Measurements from ENCODE around the gene STOML1. TPM values are rescaled to one million over a fixed set of nuclear protein-coding genes. Genes with fewer than 3 reads are reported as not detected.
A peak's percentile ranks its signal among the peaks of the same experiment; 100 is the strongest.

Gene STOML1
- total RNA-seq, 4 donors from 2014 or later, result 0.75 to 14.6 (median 4.5) TPM

GRCh38 chr15:74007820-74008371, 15.8 kb upstream of the STOML1 start:
- TF ChIP-seq CTCF (IDR thresholded peaks at IDR 0.05) (no peak), POLR2A (IDR thresholded peaks at IDR 0.05) (no peak), EP300 (IDR thresholded peaks at IDR 0.05; ENCODE audit: low read depth) (no peak), POLR2AphosphoS5 (IDR thresholded peaks at IDR 0.05) (no peak)
- Histone ChIP-seq H3K27ac (peak overlapping the region; percentile 70 to 87 (median 78)), H3K36me3 (peaks cover 0 to 18% (median 2%) of the 10 kb centered on the region in 4 donors), H3K4me3 (no peak overlapping the region), H3K27me3 (no peaks in the 10 kb centered on the region), H3K4me1 (peaks cover 43 to 70% (median 50%) of the 10 kb centered on the region in 4 donors), H3K9me3 (no peaks in the 10 kb centered on the region)
- no peak for DNase-seq
- intact Hi-C loops (cut with DNase I; ENCODE audit: low total_unique reads), result loop anchor here (1.0 kb wide), 1 partner anchor 20 kb away; no protein-coding TSS in a partner anchor
- 26 to 60% methylated on average over 2 to 5 of the region's 5 CpGs for WGBS, 2 donors (ENCODE audit: low coverage in 1 of 2)
- in situ Hi-C loops (cut with MboI; ENCODE audit: low pct_ligation_motif_present in 1 of 4, low pct_unique_long_range_greater_than_20kb in 1 of 4, low sequenced_read_pairs in 3 of 4), result no loop called here

- peaks cover 0 to 18% (median 3%) of the 10 kb centered on the region in 4 donors for H3K36me3 ChIP-seq
- DNase-seq, result no peak
- no peaks in the 10 kb centered on the region for H3K27me3 ChIP-seq
- peak overlapping the region; percentile 70 to 87 (median 78) for H3K27ac ChIP-seq
- WGBS, 2 donors (ENCODE audit: low coverage in 1 of 2), result 59 to 65% methylated on average over 6 to 11 of the region's 11 CpGs
- TF ChIP-seq EP300 (IDR thresholded peaks at IDR 0.05; ENCODE audit: low read depth) (peak; percentile 9), CTCF (IDR thresholded peaks at IDR 0.05) (no peak), POLR2AphosphoS5 (IDR thresholded peaks at IDR 0.05) (peak; percentile 62 to 84 (median 70))
- intact Hi-C loops (cut with DNase I; ENCODE audit: low total_unique reads), result no loop called here
- in situ Hi-C loops (cut with MboI; ENCODE audit: low pct_ligation_motif_present in 1 of 4, low pct_unique_long_range_greater_than_20kb in 1 of 4, low sequenced_read_pairs in 3 of 4), result no loop called here
- no peak overlapping the region for H3K4me3 ChIP-seq
- no peaks in the 10 kb centered on the region for H3K9me3 ChIP-seq
- peaks cover 43 to 65% (median 48%) of the 10 kb centered on the region in 4 donors for H3K4me1 ChIP-seq
Measured at GRCh38 chr15:74006774-74007639, 14.9 kb upstream of the STOML1 start.

- DNase-seq, result no peak
- H3K36me3 ChIP-seq, result peaks cover 0 to 4% (median 2%) of the 10 kb centered on the region in 4 donors
- H3K9me3 ChIP-seq, result no peaks in the 10 kb centered on the region
- peaks cover 20 to 75% (median 42%) of the 10 kb centered on the region in 4 donors for H3K4me1 ChIP-seq
- intact Hi-C loops (cut with DNase I; ENCODE audit: low total_unique reads), result no loop called here
- in situ Hi-C loops (cut with MboI; ENCODE audit: low pct_ligation_motif_present in 1 of 4, low pct_unique_long_range_greater_than_20kb in 1 of 4, low sequenced_read_pairs in 3 of 4), result no loop called here
- no peaks in the 10 kb centered on the region for H3K27me3 ChIP-seq
- H3K27ac ChIP-seq, result peak overlapping the region in 3 of 4 donors; percentile 95 to 98 (median 95)
- 94% methylated on average over 21 of the region's 27 CpGs; no CpG with 5 or more reads in 1 of the 2 donors for WGBS, 2 donors (ENCODE audit: low coverage in 1 of 2)
- H3K4me3 ChIP-seq, result no peak overlapping the region
- TF ChIP-seq POLR2AphosphoS5 (IDR thresholded peaks at IDR 0.05) (no peak), CTCF (IDR thresholded peaks at IDR 0.05) (no peak), POLR2A (IDR thresholded peaks at IDR 0.05) (no peak), EP300 (IDR thresholded peaks at IDR 0.05; ENCODE audit: low read depth) (no peak)
Measured at GRCh38 chr15:73997986-73998385, 5.9 kb upstream of the STOML1 start.

GRCh38 chr15:73996939-73997338, 4.8 kb upstream of the STOML1 start:
- H3K4me3 ChIP-seq, result peak overlapping the region in 3 of 4 donors; percentile 9 to 88 (median 79)
- in situ Hi-C loops (cut with MboI; ENCODE audit: low pct_ligation_motif_present in 1 of 4, low pct_unique_long_range_greater_than_20kb in 1 of 4, low sequenced_read_pairs in 3 of 4) (no loop called here), intact Hi-C loops (cut with DNase I; ENCODE audit: low total_unique reads) (no loop called here)
- H3K36me3 ChIP-seq, result peaks cover 0 to 4% (median 0%) of the 10 kb centered on the region in 4 donors
- peak overlapping the region; percentile 95 to 98 (median 96) for H3K27ac ChIP-seq
- 20 to 33% methylated on average over 4 to 5 of the region's 5 CpGs for WGBS, 2 donors (ENCODE audit: low coverage in 1 of 2)
- TF ChIP-seq POLR2AphosphoS5 (IDR thresholded peaks at IDR 0.05), result peak in 2 of 3 donors; percentile 23 to 46
- no peak for TF ChIP-seq EP300 (IDR thresholded peaks at IDR 0.05; ENCODE audit: low read depth)
- H3K9me3 ChIP-seq, result no peaks in the 10 kb centered on the region
- H3K27me3 ChIP-seq, result no peaks in the 10 kb centered on the region
- H3K4me1 ChIP-seq, result peaks cover 20 to 82% (median 49%) of the 10 kb centered on the region in 4 donors
- no peak for DNase-seq
